ENCODE results near the gene KAT2B.

- no peak for TF ChIP-seq CTCF (conservative IDR thresholded peaks at IDR 0.05)
- no peak for TF ChIP-seq EZH2 (IDR thresholded peaks at IDR 0.05; ENCODE audit: low read depth)
Measured at GRCh38 chr3:20041197-20041780, 1.0 kb downstream of the KAT2B start.

Data from PC-9 (cell line).